K562 (cell line): ENCODE results near the gene KCNK4. TPM values are rescaled to one million over a fixed set of nuclear protein-coding genes. Genes with fewer than 3 reads are reported as not detected.

Experiments
- ATF4 ChIP-seq: fragments of 450-650 bp; formaldehyde crosslinking; IDR thresholded peaks from 2 replicates; pipeline ENCODE4 v1.4.0; 2022; ENCODE audit warnings: mild to moderate bottlenecking, moderate library complexity
- BHLHE40 ChIP-seq: IDR thresholded peaks from 2 replicates; pipeline ENCODE4 v1.6.1; 2011; ENCODE audit warnings: low read length, improper control_type of control experiment
- CCNT2 ChIP-seq: IDR thresholded peaks from 2 replicates; pipeline ENCODE4 v1.6.1; 2011; ENCODE audit warnings: borderline replicate concordance, low read depth, mild to moderate bottlenecking, moderate library complexity, mixed read lengths, low read length; ENCODE audit not compliant: insufficient read length; ENCODE audit errors: extremely low read depth
- ESRRB ChIP-seq: fragments of 250-450 bp; sonication (Bioruptor Pico); IDR thresholded peaks from 2 replicates; pipeline ENCODE4 v1.5.0; 2020; ENCODE audit warnings: mild to moderate bottlenecking, moderate library complexity, borderline replicate concordance
- HSF4 ChIP-seq: fragments of 250-450 bp; sonication (Bioruptor Pico); IDR thresholded peaks from 2 replicates; pipeline ENCODE4 v2.1.2; 2022; ENCODE audit warnings: mild to moderate bottlenecking, moderate library complexity, borderline replicate concordance
- L3MBTL2 ChIP-seq: fragments of 450-650 bp; IDR thresholded peaks from 2 replicates; pipeline ENCODE4 v1.6.1; 2016; ENCODE audit warnings: mild to moderate bottlenecking, moderate library complexity
- LEF1 ChIP-seq: fragments of 450-650 bp; IDR thresholded peaks from 2 replicates; pipeline ENCODE4 v1.6.1; 2016; ENCODE audit warnings: mild to moderate bottlenecking
- MXD1 ChIP-seq: fragments of 250-450 bp; sonication (Bioruptor Pico); IDR thresholded peaks from 2 replicates; pipeline ENCODE4 v1.8.0; 2021; ENCODE audit warnings: borderline replicate concordance, mild to moderate bottlenecking, moderate library complexity; ENCODE audit not compliant: poor library complexity, severe bottlenecking
- NFATC3 ChIP-seq: fragments of 450-650 bp; IDR thresholded peaks from 2 replicates; pipeline ENCODE4 v1.6.1; 2017; ENCODE audit warnings: mild to moderate bottlenecking
- POLR2A ChIP-seq: fragments of 450-650 bp; conservative IDR thresholded peaks from 2 replicates; pipeline ENCODE4 v1.6.1; 2016
- TEAD2 ChIP-seq: fragments of 450-650 bp; IDR thresholded peaks from 2 replicates; pipeline ENCODE4 v1.6.1; 2016; ENCODE audit warnings: missing genetic modification characterization, control low read depth, missing compliant biosample characterization
- ZFP30 ChIP-seq: fragments of 250-450 bp; sonication (Bioruptor Pico); IDR thresholded peaks from 2 replicates; pipeline ENCODE4 v1.8.0; 2022; ENCODE audit warnings: moderate library complexity, mild to moderate bottlenecking, inconsistent platforms, borderline replicate concordance
- ZNF449 ChIP-seq: fragments of 250-450 bp; sonication (Bioruptor Pico); IDR thresholded peaks from 2 replicates; pipeline ENCODE4 v1.8.0; 2022; ENCODE audit warnings: moderate library complexity, mild to moderate bottlenecking, inconsistent platforms
- polyA plus RNA-seq, 8 experiments: library from polyadenylated mRNA; depleted of rRNA in 4 of 8; stranded (reverse) in 5 of 8; unstranded in 3 of 8; fragments of >200 nt; fragmentation: Nextera tagmentation in 2 of 8; fragmentation: Illumina TruSeq in 1 of 8; extraction: Ambion mirVana in 2 of 8; extraction: Trizol in 1 of 8; gene quantifications; 2 replicates each; pipeline versions ENCODE4 v1.2.1 to v1.2.3, GENCODE V29; 2011 to 2014; ENCODE audit warnings: inconsistent platforms in 1 of 8, missing spikeins in 1 of 8
- total RNA-seq, 7 experiments: library from RNA; depleted of rRNA in 6 of 7; stranded (reverse); fragments of >200 nt in 6 of 7; fragmentation: Illumina TruSeq in 2 of 7; extraction: Trizol in 2 of 7; gene quantifications; 2 replicates each; pipeline versions ENCODE4 v1.2.1 to v1.2.3, GENCODE V29; 2011 to 2021; ENCODE audit warnings: low replicate concordance in 1 of 7
- TF ChIP-seq, protein P1 (sequence below): IDR thresholded peaks from 3 replicates; pipeline ENCODE4 v1.6.1; 2011; ENCODE audit warnings: borderline replicate concordance, mild to moderate bottlenecking; ENCODE audit not compliant: insufficient read length, insufficient read depth
- TF ChIP-seq, protein P2 (sequence below): sonication (generic); formaldehyde crosslinking; IDR thresholded peaks from 2 replicates; pipeline ENCODE4 v1.9.0; 2022; ENCODE audit warnings: mild to moderate bottlenecking, missing genetic modification reagents
- TF ChIP-seq, protein P3 (sequence below): sonication (generic); formaldehyde crosslinking; IDR thresholded peaks from 2 replicates; pipeline ENCODE4 v1.8.0; 2022; ENCODE audit warnings: mild to moderate bottlenecking, missing genetic modification reagents, borderline replicate concordance
- TF ChIP-seq, protein P4 (sequence below): sonication (generic); formaldehyde crosslinking; IDR thresholded peaks from 2 replicates; pipeline ENCODE4 v1.8.0; 2022; ENCODE audit warnings: missing genetic modification reagents, mild to moderate bottlenecking, borderline replicate concordance

KCNK4 gene
- total and polyA plus RNA-seq, 9 of the 15 experiments (the other 6 are each of a cell fraction or from before 2014, with no cell fraction given) = not detected

DNA sequence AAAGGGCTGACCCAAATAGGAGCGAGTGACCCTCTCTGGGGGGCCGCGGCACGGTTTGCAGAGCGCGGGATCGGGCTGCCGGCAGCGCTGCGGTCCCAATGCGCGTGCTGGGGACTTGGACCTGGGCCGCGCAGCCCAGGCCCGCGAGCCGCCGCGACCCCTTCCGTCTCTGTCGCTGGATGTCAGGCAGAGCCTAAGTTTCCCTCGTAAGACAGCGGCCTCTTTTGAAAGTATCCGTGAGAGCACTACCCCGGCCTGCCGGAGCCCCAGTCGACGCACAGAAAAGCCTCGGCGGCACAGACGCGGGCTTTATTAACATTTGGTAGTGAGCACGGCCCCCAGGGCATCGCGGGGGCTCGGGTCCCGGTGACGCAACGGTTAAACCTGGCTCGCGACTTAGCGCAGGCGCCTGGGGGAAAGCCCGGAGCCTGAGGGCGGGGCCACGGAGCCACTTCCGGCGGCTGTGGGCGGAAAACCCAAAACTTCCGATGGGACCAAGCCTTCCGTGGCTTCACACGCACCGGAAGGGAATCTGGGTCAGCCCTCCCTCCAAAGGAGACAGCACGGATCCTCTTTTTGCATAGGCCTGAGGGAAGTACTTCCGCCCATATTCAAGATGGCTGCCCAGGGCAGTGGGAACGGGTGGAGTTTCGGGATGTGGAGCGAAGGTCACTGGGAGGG, 21.4 kb upstream of the KCNK4 start (continued):
- TF ChIP-seq, protein P1, sequence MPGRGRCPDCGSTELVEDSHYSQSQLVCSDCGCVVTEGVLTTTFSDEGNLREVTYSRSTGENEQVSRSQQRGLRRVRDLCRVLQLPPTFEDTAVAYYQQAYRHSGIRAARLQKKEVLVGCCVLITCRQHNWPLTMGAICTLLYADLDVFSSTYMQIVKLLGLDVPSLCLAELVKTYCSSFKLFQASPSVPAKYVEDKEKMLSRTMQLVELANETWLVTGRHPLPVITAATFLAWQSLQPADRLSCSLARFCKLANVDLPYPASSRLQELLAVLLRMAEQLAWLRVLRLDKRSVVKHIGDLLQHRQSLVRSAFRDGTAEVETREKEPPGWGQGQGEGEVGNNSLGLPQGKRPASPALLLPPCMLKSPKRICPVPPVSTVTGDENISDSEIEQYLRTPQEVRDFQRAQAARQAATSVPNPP = no peak
- no peak for TF ChIP-seq HSF4
- TF ChIP-seq MXD1 (CRISPR knock-in tag) = no peak
- peak; percentile 82 for TF ChIP-seq ATF4 (CRISPR knock-in tag)
- peak; percentile 63; the same call in 1 of the 2 replicates for TF ChIP-seq L3MBTL2
- TF ChIP-seq, protein P2, sequence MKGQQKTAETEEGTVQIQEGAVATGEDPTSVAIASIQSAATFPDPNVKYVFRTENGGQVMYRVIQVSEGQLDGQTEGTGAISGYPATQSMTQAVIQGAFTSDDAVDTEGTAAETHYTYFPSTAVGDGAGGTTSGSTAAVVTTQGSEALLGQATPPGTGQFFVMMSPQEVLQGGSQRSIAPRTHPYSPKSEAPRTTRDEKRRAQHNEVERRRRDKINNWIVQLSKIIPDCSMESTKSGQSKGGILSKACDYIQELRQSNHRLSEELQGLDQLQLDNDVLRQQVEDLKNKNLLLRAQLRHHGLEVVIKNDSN (CRISPR knock-in tag) = no peak; the same call in 1 of the 2 replicates
- peak; percentile 57; the same call in 1 of the 2 replicates for TF ChIP-seq ZNF449
- TF ChIP-seq, protein P3, sequence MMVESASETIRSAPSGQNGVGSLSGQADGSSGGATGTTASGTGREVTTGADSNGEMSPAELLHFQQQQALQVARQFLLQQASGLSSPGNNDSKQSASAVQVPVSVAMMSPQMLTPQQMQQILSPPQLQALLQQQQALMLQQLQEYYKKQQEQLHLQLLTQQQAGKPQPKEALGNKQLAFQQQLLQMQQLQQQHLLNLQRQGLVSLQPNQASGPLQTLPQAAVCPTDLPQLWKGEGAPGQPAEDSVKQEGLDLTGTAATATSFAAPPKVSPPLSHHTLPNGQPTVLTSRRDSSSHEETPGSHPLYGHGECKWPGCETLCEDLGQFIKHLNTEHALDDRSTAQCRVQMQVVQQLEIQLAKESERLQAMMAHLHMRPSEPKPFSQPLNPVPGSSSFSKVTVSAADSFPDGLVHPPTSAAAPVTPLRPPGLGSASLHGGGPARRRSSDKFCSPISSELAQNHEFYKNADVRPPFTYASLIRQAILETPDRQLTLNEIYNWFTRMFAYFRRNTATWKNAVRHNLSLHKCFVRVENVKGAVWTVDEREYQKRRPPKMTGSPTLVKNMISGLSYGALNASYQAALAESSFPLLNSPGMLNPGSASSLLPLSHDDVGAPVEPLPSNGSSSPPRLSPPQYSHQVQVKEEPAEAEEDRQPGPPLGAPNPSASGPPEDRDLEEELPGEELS = peak; percentile 82; the same call in 1 of the 2 replicates
- TF ChIP-seq CCNT2 = no peak
- no peak for TF ChIP-seq LEF1
- TF ChIP-seq TEAD2 (tag) = no peak
- TF ChIP-seq BHLHE40 = no peak
- TF ChIP-seq POLR2A = peak; percentile 77
- no peak for TF ChIP-seq NFATC3
- TF ChIP-seq ESRRB (CRISPR knock-in tag) = no peak
- TF ChIP-seq, protein P4, sequence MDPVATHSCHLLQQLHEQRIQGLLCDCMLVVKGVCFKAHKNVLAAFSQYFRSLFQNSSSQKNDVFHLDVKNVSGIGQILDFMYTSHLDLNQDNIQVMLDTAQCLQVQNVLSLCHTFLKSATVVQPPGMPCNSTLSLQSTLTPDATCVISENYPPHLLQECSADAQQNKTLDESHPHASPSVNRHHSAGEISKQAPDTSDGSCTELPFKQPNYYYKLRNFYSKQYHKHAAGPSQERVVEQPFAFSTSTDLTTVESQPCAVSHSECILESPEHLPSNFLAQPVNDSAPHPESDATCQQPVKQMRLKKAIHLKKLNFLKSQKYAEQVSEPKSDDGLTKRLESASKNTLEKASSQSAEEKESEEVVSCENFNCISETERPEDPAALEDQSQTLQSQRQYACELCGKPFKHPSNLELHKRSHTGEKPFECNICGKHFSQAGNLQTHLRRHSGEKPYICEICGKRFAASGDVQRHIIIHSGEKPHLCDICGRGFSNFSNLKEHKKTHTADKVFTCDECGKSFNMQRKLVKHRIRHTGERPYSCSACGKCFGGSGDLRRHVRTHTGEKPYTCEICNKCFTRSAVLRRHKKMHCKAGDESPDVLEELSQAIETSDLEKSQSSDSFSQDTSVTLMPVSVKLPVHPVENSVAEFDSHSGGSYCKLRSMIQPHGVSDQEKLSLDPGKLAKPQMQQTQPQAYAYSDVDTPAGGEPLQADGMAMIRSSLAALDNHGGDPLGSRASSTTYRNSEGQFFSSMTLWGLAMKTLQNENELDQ (CRISPR knock-in tag) = no peak; the same call in 1 of the 2 replicates
- TF ChIP-seq ZFP30 (CRISPR knock-in tag) = peak; percentile 60; the same call in 1 of the 2 replicates
